SH-SY5Y (cell line): ENCODE results near the gene PRKACA.

Source experiments
- GATA2 ChIP-seq: IDR thresholded peaks from 2 replicates; pipeline ENCODE4 v1.6.1; 2011; ENCODE audit warnings: mild to moderate bottlenecking, low read depth, low read length
- GATA3 ChIP-seq: IDR thresholded peaks from 2 replicates; pipeline ENCODE4 v1.6.1; 2011; ENCODE audit warnings: low read depth, mild to moderate bottlenecking, low read length, moderate library complexity

DNA sequence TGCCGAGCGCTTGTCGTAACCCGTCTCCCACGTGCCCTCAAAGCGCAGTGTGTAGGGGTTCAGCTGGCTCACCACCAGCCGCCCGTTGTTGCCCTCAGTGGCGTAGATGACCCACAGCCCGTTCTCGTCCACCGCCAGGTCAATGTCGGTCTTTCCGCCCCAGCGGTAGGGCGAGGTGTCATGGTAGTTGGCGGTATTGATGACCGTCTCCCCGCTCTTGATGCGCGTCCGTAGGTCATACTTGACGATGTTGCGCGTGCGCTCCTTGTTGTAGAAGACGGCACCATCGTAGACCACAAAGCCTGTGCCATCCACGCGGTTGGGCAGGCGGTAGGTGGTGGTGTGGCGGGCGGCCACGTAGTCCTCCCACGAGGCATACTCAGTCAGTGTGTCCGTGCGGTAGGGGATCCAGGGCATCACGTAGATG, 45.3 kb upstream of the PRKACA start:
- no peak for TF ChIP-seq GATA3
- TF ChIP-seq GATA2: no peak
